Mesenteric fat pad (tissue), 1 donor: ENCODE measurements around the gene DTWD2. TPM values are rescaled to one million over a fixed set of nuclear protein-coding genes. Genes with fewer than 3 reads are reported as not detected.

Source experiments
- DNase-seq: peaks from one replicate; pipeline ENCODE4 v3.0.0-alpha.2; 2020; ENCODE audit warnings: low spot score
- microRNA-seq: library from miRNA; unstranded; fragments of <30 nt; microRNA quantifications from one replicate; pipeline ENCODE4 v1.2.0, GENCODE V29; 2020; ENCODE audit warnings: borderline number of aligned reads
- total RNA-seq: library from RNA; stranded (reverse); fragmentation: NEBNext Ultra II Directional; extraction: Animal tissue kit (Norgen Biotek cat#: 25700); gene quantifications from one replicate; pipeline ENCODE4 v1.2.1, GENCODE V29; 2021
- donor health status: DM: yes; HTN: yes; CAD: no.

Gene DTWD2
- total RNA-seq, 1 donor from 2014 or later: 5.7 TPM

GRCh38 chr5:118788351-118788750 lies 200.0 kb downstream of the DTWD2 start:
- no peak for DNase-seq

Small RNAs within 50 kb of the gene (microRNA-seq; reads per million reads assigned to microRNA genes)
- not detected for gene MIR1244-2

Other genes with a start within 250 kb of the DTWD2 start
- 57.0 TPM for gene DMXL1, start 82.5 kb upstream of the DTWD2 start, total RNA-seq